ENCODE results near the gene PCNX4. TPM values are rescaled to one million over a fixed set of nuclear protein-coding genes. Genes with fewer than 3 reads are reported as not detected.
"Not testable (repeated sequence)": the region's sequence is repeated elsewhere in the genome, so short reads cannot be mapped to it uniquely, and the experiment has no call there.

The PCNX4 gene
- total RNA-seq (ENCODE audit: insufficient read depth, low replicate concordance): 53.0 TPM

DNA sequence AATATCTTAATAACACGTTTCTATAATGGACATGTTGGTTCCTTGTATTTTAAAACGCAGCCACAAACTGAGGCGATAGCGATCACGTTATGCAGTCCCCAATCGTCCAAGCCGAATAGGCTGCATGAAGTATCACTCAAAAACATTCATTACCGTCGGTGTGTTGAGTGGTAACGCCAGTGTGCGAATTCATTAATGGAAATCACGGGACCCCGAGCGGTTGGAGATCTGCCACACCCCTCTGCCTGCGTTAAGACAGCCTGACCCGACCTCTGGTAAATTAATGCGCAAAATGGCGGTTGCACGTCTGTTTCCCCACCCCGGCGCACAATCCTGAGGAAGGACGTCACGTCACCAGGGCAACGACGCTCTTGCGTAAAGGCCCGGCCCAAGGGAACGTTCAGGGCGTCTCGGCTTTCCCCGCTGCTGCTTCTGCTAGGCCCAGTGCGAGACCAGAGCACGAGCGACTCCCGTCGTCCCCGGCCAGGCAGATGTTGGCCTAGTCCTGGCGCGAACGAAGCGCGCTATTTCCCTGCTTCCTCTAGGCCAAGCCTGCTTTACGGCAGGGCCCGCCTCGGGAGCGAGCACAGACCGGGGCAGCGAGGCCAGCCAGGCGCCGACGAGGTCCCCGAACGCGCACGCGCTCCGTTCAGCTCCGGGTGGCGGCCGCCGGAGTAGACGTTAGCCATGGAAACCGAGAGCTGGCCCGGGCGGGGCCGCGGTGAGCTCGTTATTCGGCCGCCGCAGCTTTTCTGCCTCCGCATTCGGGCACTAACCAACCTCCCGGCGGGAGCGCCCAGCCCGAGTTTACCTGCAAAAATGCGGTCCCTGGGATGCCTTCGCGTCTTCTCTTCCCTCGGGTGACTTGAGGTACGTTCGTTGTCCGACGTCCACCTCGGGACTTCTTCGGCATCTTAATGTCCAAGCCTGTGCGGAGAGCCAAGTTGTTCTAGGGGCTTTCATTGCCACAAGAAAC lies at the start of gene PCNX4:
TSS of gene PCNX4 (plus strand) at position 374 of the 976 bp plus-strand sequence. CDS start 15,716 bp downstream, outside the sequence.
- peak; percentile 100 for DNase-seq (ENCODE audit: low spot score)

DNA sequence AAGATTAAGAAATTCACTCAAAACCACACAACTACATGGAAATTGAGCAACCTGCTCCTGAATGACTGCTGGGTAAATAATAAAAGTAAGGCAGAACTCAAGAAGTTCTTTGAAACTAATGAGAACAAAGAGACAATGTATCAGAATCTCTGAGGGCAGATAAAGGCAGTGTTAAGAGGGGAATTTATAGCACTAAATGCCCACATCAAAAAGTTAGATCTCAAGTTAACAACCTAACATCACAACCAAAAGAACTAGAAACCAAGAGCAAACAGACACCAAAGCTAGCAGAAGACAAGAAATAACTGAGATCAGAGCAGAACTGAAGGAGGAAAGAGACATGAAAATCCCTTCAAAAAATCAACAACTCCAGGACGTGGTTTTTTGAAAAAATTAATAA lies 43.7 kb upstream of the PCNX4 start:
- not testable (repeated sequence) for DNase-seq (ENCODE audit: low spot score)

DNA sequence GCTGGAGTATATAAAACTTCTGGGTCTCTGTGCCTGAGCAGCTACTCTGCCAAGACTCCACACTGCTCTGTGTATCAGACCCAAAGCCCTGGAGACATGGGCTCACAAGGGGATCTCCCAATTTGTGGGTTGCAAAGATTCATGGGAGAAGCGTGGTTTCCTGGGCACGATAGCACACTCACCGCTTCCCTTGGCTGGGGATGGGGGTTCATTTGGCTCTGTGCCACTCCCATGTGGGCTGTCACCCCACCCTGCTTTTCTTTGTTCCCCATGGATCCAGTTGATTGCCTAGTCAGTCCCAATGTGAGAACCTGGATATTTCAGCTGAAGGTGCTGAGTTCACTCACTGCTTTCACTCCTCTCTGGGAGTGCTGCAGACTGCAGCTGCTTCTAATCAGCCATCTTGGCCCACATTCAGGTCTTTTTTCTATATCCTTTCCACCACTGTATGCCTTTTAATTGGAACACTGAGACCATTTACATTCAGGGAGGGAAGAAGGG lies 40.0 kb upstream of the PCNX4 start:
- peak; percentile 19 for DNase-seq (ENCODE audit: low spot score)

DNA sequence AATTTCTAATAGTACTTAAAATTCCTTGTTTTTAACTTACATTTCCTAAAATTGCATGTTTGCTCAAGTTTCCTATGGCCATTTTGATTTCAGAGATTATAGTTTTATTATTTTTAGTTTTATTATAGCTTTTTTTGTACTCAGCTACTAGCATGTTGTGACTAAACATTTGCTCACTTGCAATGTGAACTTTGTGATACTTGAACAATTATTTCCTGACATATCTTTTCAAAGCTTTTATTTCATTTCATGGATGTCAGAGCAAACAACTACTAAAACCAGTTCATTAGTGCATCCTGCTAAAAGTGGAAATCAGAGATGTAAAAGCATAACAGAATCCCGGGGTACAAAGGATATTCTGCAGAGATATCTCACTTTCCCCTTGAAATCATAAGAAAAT lies 33.6 kb upstream of the PCNX4 start:
- DNase-seq (ENCODE audit: low spot score): no peak

DNA sequence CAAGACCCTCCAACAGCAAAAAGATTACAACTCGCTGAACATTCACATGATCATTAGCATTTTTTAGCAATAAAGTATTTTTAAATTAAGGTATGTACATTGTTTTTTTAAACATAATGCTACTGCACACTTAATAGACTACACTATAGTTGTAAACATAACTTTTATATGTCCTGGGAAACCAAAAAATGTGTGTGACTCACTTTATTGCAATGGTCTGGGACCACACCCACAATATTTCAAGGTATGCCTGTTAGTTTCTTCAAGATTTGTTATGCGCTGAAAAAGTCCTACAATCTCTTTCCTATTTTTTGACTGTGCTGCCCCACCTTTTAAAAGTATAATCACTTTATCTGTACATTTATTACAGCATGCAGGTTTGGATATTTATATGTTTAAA lies 30.4 kb upstream of the PCNX4 start:
- no peak for DNase-seq (ENCODE audit: low spot score)

DNA sequence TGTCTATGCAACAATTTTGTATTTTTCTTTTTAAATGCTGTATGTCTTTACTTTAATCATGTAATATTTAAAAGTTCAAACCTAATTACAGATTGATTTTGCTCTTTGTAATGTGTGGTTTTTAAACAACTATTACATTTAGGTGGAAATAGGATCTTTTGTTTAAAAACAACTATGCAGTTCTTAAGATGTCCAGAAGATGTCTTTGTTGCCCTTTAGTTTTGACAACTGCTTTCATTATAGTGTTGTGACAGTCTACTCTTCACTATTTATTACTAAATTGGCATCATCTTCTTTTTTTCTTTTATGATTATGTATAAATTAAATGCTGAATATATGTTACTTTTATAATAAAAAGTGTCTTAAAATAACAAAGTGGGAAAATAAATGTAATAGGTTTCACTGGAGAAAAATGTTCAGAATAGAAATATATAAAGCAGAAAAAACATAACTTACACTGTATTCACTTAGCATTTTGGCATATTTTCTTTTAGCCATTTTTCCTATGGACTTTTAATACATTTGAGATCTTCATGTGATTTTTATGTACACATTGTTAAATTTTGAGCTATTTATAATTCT lies 27.1 kb upstream of the PCNX4 start:
- peak; percentile 25 for DNase-seq (ENCODE audit: low spot score)

DNA sequence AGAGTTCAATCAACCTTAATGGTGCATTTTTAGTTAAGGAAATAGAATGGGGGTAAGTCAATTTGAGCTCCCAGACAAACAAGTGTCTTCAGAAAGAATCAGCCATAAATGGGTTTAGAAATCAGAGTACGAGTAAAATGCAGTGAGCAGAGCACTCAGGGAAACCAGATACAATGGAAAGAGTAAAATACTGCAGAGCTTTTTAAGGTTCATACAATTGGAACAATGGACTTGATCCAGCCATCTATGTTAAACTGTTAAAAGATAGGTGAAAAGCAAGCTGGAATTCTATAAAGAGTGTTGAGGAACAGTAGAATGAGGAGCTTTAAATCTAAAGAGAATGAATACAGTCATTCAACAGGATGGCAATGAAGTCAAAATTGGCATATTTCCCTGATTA lies 23.8 kb upstream of the PCNX4 start:
- no peak for DNase-seq (ENCODE audit: low spot score)

DNA sequence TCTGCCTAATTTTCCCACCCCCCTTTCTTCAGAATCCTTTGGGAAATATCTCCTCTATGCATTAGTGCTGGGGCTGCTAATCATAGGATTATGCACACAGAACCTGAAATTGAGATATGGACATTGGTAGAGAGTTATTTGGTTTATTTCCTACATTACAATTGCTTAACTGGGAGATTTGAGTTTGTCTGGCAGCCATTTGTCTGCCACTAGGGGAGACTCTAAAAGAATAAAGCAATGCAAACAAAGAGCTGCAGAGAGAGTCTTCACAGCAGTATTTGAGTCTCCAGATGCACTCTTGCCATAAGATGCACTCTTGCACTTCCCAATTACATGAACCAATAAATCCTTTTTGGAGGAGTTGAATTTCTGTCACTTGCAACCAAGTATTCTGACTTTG lies 12.0 kb upstream of the PCNX4 start:
- no peak for DNase-seq (ENCODE audit: low spot score)

DNA sequence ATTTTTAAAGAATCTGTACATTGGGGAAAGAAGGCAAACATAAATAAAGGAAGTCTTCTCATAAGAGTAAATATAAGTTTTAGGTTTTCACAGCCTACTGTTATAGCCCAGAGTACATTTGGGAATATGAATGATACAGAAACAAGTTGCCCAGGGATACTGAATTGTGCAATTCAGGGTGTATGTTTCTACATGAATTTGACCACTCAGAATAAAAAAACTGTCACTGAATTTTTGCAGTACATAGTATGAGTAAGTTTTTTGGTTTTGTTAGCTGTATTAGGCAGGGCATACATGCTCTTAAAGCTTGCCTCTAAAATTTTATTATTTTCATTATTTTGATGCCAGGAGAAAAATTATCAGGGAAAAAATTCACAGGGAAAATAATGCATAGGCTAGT lies 6.6 kb upstream of the PCNX4 start:
- no peak for DNase-seq (ENCODE audit: low spot score)

DNA sequence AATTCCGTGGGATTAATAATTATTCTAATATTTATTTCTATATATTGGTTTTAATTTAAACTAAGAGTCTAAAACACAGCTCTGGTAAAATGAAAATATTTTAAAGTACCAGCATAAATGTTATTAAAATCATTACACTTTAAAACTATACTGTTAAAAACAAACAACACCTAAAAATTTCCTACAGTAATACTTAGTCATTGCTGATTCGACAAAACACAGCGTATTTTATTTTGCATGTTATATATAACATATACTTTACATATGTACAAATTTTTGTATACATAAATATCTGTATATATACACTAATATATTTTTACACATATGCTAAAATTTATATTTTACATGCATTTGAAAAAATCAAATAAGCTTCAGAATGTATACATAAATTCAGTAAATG lies 6.0 kb upstream of the PCNX4 start:
- no peak for DNase-seq (ENCODE audit: low spot score)

DNA sequence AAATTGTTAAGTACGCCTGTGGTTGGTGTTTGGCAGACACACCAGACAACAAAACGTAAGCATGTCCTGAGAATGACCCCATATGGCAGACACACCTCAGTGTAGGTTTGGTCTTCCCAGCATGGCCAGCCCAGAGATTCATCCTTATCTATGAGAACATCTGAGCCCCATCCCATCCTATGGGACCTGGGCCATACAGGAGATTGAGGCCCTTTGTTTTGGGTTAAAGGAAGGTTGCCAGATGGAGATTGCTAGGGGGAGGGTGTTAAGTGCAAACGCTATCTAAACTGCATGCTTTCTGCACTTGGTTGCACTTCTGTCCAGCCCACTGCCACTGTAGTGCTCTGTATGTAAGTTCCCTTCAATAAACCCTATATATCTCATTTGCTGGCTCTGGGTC lies 4.1 kb upstream of the PCNX4 start:
- DNase-seq (ENCODE audit: low spot score): no peak

DNA sequence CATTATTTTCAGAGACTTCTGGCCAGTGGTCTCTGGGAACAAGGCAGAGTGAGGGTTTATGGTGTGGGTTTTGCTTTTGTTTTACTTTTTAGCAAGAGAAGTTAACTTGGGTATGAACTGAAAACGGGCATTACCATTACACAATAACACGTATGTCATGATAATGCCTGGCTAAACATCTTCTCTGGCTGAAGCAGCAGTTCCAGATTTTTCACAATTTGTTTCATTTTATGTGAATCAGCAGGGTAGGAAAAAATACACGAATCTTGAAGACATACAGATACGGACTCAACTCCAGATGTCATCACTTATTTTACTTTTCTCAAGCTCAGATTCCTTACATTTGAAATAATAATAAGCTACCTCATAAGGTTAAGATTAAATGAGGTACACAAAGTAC lies 2.5 kb upstream of the PCNX4 start:
- DNase-seq (ENCODE audit: low spot score): peak; percentile 51

DNA sequence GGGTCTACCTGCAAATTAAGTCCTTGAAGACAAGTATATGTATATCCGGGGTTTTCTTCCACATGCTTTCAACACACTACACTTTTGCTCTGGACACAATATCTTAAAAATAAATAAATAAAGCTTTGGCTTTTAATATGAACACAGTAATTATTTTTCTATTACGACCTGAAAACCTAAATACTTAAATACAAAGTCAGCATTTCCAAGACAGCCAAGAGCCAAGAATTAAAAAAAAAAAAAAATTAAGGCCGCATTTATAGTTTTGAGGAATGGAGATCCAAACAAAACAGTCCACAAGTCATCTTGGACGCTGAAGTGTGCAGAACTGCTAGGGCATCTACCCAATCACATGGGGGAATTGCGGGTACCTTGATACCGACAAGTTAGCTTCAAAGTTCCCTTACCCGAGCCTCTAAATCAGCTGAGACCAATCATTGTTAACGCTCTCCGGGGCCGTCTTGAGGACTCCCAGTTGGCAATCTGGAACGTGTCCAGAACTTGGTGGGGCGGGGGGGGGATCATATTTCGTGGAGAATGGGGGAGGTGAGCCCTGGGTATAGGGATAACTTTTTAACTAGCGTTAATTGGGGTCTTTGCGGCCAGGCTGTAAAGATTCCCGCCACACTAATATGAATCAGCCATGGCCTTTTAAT lies 731 bp upstream of the PCNX4 start:
- peak; percentile 83 for DNase-seq (ENCODE audit: low spot score)

DNA sequence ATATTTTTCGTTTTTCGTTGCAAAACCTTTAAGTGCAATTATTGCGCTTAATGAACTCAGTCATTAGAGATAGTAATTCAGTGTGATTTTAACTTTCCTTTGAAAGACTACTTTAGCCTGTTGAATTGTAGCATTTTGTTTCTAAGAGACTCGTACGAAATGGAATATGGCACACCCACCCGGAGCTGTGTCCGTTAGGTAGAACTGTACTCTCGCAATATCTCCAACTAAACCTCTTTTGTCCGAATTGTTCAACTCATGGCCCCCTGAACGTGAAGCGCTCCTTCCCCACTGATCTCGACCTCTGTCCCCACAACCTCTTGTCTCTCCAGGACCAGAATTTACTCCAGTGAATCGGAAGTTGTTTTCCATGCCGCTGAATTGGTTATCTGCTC lies 800 bp downstream of the PCNX4 start:
- peak; percentile 65 for DNase-seq (ENCODE audit: low spot score)

DNA sequence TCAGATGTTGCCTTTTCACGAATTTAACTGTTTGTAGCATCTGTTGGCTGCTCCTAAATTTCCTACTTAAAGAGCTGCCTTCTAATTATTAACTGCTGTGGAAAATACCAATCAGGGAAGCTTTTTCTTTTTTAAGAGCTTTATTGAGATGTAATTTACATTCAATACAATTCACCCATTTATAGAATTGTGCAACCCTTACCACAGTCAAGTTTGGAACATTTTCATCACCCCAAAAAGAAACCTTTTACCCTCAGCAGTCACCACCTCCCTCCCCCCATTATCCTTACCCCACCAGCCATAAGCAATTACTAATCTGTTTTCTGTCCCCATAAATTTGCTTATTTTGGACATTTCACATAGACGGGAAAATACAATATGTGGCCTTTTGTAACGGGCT lies 1.4 kb downstream of the PCNX4 start:
- DNase-seq (ENCODE audit: low spot score): no peak

DNA sequence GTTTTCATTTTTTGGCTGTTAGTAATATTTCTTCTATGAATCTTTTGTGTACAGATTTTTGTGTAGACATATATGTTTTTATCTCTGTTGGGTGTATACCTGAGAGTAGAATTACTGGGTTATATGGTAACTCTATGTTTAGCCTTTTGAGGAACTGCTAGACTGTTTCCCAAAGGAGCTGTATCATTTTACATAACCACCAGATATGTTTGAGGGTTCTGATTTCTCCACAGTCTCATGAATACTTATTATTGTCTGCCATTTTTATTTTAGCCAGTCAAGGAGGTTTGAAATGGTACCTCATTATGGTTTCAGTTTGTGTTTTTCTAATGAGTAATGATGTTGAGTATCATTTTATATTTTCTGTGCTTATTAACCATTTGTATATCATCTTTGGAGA lies 1.9 kb downstream of the PCNX4 start:
- DNase-seq (ENCODE audit: low spot score): no peak

DNA sequence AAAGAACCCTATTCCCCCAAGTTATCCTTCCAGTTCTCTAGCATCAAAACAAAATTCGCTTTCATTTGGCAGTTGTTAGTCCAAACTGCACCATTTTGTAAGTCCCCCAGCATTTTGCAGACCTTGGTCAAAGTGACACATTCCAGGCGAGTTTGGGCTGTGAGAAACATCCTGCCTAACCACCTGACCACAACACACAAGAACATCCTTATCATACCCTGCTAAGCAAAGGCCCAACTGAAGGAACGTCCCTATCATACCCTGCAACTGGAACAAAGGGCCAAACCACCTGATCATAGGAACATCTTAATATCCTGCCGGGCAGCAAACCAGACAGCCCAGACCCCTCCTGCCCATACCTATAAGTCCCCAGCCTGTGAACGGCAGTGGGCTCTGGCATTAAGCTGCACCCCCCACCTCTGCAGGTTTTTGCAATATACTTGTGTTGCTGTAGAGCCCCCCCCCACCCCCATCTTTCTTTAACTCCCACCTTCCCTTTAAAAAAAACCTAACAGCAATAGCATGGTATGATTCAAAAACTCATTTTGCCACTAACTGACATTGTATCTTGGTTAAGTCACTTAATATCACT lies 2.7 kb downstream of the PCNX4 start:
- DNase-seq (ENCODE audit: low spot score): no peak

DNA sequence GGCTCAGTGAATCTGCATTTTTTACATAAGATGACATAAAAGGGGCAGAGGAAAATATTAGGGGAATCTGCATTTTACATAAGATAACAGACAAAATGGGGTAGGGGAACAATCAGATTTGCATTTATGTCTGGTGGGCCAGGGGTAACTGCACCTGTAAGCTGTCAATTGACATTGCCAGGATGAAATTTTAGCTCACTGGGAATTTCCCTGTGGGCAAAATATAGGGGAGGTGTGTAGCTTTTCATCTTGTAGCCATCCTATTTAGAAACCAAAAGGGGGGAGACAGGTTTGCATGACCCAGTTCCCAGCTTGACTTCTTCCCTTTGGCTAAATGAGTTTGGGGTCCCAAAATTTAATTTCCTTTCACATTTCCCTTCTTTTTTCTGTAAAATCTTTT lies 3.5 kb downstream of the PCNX4 start:
- no peak for DNase-seq (ENCODE audit: low spot score)

DNA sequence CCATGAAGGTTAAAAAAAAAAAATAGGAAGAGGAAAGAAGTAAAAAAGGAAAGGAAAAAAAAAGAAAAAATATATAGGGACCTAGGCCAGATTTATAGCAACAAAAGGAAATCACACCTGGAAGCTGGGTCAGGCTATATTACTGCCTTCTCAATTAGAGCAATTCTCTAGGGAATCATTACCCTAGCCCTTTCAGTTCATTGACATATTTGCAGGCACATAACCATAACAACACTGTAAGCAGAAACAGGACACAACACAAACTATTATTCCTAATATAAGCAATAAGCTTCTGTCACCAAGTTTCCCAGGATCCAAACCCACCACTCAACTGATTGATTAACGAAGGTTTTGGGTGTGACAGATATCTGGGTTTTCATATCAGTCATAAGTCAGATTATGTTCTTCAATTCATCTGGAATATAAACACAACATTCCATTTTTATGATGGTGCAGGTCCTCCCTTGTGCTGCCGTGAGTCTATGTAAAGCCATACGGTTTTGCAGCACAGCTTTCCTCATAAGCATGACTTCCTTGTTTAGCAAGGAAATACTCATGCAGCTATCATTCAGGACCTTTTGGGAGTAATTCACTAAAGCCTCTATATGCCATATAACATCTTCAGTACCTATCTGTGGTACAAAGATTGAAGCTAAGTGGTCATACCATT lies 4.2 kb downstream of the PCNX4 start:
- no peak for DNase-seq (ENCODE audit: low spot score)

DNA sequence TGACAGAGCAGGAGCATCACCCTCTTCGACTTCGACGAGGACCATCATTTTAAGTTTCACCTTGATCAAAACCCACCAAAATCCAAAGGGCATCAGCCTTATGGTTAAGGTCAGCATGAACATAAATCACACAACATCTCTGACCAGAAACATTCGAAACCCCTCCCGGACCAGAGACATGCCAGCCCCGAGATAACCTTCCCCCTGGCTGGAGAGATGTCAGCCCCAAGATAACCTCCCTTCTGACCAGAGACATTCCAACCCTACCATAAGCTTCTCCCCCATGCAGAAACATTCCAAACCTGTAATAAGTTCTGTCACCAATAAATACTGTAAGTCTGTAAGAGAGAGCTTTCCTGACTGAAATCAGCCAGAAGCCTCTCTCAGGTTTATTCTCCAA lies 6.3 kb downstream of the PCNX4 start:
- DNase-seq (ENCODE audit: low spot score): no peak

DNA sequence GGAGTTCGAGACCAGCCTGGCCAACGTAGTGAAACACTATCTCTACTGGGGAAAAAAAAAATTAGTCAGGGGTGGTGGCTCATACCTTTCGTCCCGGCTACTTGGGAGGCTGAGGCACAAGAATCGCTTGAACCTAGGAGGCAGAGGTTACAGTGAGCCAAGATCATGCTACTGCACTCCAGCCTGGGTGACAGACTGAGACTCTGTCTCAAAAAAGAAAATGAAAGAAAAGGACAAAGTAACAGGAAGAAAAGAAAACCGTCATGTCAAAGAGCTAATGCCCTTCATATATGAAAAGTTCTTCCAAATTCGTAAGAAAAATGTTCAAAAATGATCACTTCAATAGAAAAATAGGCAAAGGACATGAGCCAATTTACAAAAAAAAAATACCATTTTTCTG lies 8.1 kb downstream of the PCNX4 start:
- not testable (repeated sequence) for DNase-seq (ENCODE audit: low spot score)

Measured in umbilical cord (tissue), 2 donors.